ENCODE data around the gene VDAC2. TPM values are rescaled to one million over a fixed set of nuclear protein-coding genes. Genes with fewer than 3 reads are reported as not detected.
A peak's percentile ranks its signal among the peaks of the same experiment; 100 is the strongest.

Gene VDAC2
- total and polyA plus RNA-seq, 10 of the 15 experiments (the other 5 are each of a cell fraction or from before 2014, with no cell fraction given): 73.4 to 294 (median 146) TPM

- TF ChIP-seq PAX5 (IDR thresholded peaks at IDR 0.05; ENCODE audit: borderline replicate concordance, low read depth, low read length) (peak; percentile 13; the same call in 1 of the 2 replicates), BRCA1 (IDR thresholded peaks at IDR 0.05; ENCODE audit: low read depth, low read length) (no peak), YBX1 (IDR thresholded peaks at IDR 0.05) (no peak), IKZF1 (conservative IDR thresholded peaks at IDR 0.05) (no peak), WRNIP1 (IDR thresholded peaks at IDR 0.05; ENCODE audit: borderline replicate concordance, low read depth, low read length) (no peak), GATAD2B (conservative IDR thresholded peaks at IDR 0.05; ENCODE audit: low read depth) (peak; percentile 57; the same call in 1 of the 2 replicates), RB1 (IDR thresholded peaks at IDR 0.05; ENCODE audit: borderline replicate concordance) (no peak), NR2C2 (IDR thresholded peaks at IDR 0.05; ENCODE audit: borderline replicate concordance, control insufficient read depth, insufficient read length, low read depth) (no peak), SREBF1 (IDR thresholded peaks at IDR 0.05; ENCODE audit: low read length) (no peak), STAT1 (conservative IDR thresholded peaks at IDR 0.05) (no peak), EGR1 (IDR thresholded peaks at IDR 0.05; ENCODE audit: borderline replicate concordance in 1 of 2, low read depth in 2 of 2, low read length in 2 of 2) (no peak), ZBTB11 (CRISPR knock-in tag; IDR thresholded peaks at IDR 0.05) (no peak), ESRRA (IDR thresholded peaks at IDR 0.05; ENCODE audit: low read length) (no peak), SIN3A (IDR thresholded peaks at IDR 0.05; ENCODE audit: low read depth, low read length) (0 out of 2 replicates have a peak, but pooled peaks have one; percentile 19), NFYA (IDR thresholded peaks at IDR 0.05; ENCODE audit: borderline replicate concordance, low read depth, low read length) (no peak), MTA2 (IDR thresholded peaks at IDR 0.05; ENCODE audit: low read depth) (no peak), PML (IDR thresholded peaks at IDR 0.05; ENCODE audit: low read length) (no peak), LARP7 (IDR thresholded peaks at IDR 0.05) (peak; percentile 71; the same call in 1 of the 2 replicates), CREM (IDR thresholded peaks at IDR 0.05; ENCODE audit: low read depth) (no peak)
- TF ChIP-seq, protein P1, sequence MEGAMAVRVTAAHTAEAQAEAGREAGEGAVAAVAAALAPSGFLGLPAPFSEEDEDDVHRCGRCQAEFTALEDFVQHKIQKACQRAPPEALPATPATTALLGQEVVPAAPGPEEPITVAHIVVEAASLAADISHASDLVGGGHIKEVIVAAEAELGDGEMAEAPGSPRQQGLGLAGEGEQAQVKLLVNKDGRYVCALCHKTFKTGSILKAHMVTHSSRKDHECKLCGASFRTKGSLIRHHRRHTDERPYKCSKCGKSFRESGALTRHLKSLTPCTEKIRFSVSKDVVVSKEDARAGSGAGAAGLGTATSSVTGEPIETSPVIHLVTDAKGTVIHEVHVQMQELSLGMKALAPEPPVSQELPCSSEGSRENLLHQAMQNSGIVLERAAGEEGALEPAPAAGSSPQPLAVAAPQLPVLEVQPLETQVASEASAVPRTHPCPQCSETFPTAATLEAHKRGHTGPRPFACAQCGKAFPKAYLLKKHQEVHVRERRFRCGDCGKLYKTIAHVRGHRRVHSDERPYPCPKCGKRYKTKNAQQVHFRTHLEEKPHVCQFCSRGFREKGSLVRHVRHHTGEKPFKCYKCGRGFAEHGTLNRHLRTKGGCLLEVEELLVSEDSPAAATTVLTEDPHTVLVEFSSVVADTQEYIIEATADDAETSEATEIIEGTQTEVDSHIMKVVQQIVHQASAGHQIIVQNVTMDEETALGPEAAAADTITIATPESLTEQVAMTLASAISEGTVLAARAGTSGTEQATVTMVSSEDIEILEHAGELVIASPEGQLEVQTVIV (IDR thresholded peaks at IDR 0.05; ENCODE audit: borderline replicate concordance, partially characterized antibody): no peak
- TF ChIP-seq, protein P2, sequence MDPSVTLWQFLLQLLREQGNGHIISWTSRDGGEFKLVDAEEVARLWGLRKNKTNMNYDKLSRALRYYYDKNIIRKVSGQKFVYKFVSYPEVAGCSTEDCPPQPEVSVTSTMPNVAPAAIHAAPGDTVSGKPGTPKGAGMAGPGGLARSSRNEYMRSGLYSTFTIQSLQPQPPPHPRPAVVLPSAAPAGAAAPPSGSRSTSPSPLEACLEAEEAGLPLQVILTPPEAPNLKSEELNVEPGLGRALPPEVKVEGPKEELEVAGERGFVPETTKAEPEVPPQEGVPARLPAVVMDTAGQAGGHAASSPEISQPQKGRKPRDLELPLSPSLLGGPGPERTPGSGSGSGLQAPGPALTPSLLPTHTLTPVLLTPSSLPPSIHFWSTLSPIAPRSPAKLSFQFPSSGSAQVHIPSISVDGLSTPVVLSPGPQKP (IDR thresholded peaks at IDR 0.05; ENCODE audit: low read depth, low read length): no peak
- TF ChIP-seq, protein P3, sequence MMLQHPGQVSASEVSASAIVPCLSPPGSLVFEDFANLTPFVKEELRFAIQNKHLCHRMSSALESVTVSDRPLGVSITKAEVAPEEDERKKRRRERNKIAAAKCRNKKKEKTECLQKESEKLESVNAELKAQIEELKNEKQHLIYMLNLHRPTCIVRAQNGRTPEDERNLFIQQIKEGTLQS (IDR thresholded peaks at IDR 0.05; ENCODE audit: borderline replicate concordance, extremely low read depth, low read depth, low read length): no peak
These were observed 24.2 kb downstream of the VDAC2 start (continued) for GRCh38 chr10:75234683-75235374.
